Panc1 (cell line): Measurements from ENCODE around the gene FAM13A.

Experiments used
- SIN3A ChIP-seq: IDR thresholded peaks from 2 replicates; pipeline ENCODE4 v1.6.1; 2012; ENCODE audit warnings: low read depth, mild to moderate bottlenecking, low read length, moderate library complexity, borderline replicate concordance; ENCODE audit not compliant: insufficient read depth
- TCF7L2 ChIP-seq: IDR thresholded peaks from 2 replicates; pipeline ENCODE4 v1.6.1; 2011; ENCODE audit warnings: mild to moderate bottlenecking, low read depth, low read length, inconsistent platforms
- TF ChIP-seq, protein P1 (sequence below): fragments of 450-650 bp; IDR thresholded peaks from 2 replicates; pipeline ENCODE4 v1.5.1; 2017; ENCODE audit warnings: mild to moderate bottlenecking

DNA sequence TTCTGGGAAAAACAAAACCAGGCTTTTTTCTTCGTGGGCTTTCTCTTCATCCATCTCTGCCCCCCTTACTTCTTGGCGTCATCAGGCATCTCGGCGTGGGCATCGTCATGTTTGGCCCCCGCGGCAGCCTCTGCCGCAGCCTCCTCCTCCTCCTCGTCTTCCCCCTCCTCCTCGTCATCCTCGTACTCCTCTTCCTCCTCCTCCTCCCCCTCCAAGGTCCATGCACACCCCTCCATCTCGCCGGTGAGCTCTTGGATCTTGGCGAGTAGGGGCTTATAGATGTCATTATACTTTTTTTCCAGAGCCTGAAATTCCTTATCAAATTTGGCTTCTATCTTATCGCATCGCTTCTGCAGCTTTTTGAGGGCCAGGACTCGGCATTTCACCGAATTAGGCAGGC lies 359.8 kb downstream of the FAM13A start:
- no peak for TF ChIP-seq SIN3A
- no peak for TF ChIP-seq TCF7L2
- TF ChIP-seq, protein P1, sequence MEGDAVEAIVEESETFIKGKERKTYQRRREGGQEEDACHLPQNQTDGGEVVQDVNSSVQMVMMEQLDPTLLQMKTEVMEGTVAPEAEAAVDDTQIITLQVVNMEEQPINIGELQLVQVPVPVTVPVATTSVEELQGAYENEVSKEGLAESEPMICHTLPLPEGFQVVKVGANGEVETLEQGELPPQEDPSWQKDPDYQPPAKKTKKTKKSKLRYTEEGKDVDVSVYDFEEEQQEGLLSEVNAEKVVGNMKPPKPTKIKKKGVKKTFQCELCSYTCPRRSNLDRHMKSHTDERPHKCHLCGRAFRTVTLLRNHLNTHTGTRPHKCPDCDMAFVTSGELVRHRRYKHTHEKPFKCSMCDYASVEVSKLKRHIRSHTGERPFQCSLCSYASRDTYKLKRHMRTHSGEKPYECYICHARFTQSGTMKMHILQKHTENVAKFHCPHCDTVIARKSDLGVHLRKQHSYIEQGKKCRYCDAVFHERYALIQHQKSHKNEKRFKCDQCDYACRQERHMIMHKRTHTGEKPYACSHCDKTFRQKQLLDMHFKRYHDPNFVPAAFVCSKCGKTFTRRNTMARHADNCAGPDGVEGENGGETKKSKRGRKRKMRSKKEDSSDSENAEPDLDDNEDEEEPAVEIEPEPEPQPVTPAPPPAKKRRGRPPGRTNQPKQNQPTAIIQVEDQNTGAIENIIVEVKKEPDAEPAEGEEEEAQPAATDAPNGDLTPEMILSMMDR = no peak
